GM20000 (cell line): Measurements from ENCODE around the gene ABCA13.

Experiments used
- DNase-seq: peaks from one replicate; pipeline ENCODE4 v3.0.0; 2012; ENCODE audit warnings: low spot score
- TF ChIP-seq, protein P1 (sequence below): IDR thresholded peaks from 2 replicates; pipeline ENCODE4 v1.5.1; 2012; ENCODE audit warnings: mild to moderate bottlenecking, control low read depth; ENCODE audit errors: extremely low read depth, missing control alignments

Gene ABCA13

DNA sequence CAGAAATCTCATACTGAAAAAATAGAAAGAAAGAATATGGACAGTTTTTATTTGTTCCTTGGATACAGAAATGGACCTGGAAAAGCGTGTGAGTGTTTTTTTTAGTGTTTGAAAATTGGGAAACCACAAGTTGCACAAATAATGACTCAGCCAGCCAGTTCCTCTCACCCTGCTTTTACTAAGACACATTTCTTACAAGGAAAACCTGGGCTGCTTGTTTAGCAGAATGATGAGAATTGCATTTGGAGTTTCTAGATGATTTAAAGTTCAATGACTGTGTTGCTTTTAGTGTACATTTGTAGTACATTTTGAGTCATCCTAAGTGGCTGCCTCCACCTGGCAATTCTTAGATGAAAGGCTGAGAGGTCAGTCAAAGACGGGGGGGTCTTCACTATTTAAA is 218.7 kb downstream of the ABCA13 start:
- TF ChIP-seq, protein P1, sequence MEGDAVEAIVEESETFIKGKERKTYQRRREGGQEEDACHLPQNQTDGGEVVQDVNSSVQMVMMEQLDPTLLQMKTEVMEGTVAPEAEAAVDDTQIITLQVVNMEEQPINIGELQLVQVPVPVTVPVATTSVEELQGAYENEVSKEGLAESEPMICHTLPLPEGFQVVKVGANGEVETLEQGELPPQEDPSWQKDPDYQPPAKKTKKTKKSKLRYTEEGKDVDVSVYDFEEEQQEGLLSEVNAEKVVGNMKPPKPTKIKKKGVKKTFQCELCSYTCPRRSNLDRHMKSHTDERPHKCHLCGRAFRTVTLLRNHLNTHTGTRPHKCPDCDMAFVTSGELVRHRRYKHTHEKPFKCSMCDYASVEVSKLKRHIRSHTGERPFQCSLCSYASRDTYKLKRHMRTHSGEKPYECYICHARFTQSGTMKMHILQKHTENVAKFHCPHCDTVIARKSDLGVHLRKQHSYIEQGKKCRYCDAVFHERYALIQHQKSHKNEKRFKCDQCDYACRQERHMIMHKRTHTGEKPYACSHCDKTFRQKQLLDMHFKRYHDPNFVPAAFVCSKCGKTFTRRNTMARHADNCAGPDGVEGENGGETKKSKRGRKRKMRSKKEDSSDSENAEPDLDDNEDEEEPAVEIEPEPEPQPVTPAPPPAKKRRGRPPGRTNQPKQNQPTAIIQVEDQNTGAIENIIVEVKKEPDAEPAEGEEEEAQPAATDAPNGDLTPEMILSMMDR, result no peak
- DNase-seq, result no peak

- no peak for DNase-seq
- TF ChIP-seq, protein P1, result no peak
Observed at GRCh38 chr7:48390388-48391327, 219.4 kb downstream of the ABCA13 start.

DNA sequence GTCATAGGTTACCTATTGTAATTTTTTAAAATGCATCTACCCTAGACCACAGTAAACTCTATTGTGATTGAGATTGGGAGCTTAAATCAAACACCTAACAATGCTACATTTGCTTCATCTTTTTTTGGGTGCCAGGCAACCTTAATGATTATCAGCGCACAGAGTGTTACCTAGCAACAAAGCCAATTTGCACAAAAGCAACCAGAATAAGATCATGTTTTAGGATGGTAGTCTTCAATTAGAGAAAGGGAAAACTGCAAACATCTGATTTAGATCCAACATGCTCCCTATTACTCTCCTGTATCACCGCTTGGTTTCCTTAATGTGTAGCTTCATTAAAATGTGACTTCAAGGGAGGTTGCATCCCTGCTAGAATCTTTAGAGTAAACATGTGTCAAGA is 226.9 kb downstream of the ABCA13 start:
- DNase-seq, result no peak
- TF ChIP-seq, protein P1, result no peak

DNA sequence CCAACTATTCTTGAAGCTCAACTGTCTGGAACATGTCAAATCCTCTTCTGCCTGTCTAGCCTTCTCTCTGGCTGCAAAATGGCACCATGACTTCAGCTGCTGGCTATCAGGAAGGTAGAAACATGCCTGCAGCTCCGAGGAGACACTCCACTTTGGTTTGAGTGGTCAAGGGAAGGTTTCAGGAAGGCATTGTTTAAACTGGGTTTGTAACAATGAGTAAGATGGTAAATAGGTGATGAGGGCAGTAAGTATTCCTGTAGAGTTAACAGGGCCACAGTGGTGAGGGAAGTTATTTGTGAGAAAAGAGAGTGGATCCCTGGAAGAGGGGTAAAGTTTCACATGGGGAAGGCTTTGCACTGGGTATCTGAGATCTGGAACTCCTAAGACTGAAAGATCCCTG is 231.5 kb downstream of the ABCA13 start:
- TF ChIP-seq, protein P1, result no peak
- DNase-seq, result no peak

GRCh38 chr7:48408731-48409130 is 237.5 kb downstream of the ABCA13 start:
- DNase-seq, result no peak
- TF ChIP-seq, protein P1, result no peak

DNA sequence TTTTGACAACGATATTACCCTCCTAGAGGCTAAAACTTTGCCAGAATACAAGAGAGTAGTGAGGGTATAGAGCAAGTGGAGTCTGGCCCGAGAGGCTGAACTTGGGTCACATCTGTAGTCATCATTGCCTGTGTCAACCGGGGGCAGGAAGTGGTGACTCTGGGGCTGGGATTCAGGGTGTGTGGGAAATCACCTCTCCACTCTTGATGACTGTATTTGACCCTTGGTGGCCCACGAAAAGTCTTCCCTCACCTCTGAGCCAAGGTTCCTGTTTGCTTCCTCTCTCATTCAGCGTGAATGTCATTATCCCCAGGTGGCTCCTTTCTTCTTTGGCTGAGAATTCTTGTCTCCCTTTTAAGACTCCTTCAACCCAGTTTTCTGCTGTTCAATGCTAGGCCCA is 240.4 kb downstream of the ABCA13 start:
- no peak for DNase-seq

DNA sequence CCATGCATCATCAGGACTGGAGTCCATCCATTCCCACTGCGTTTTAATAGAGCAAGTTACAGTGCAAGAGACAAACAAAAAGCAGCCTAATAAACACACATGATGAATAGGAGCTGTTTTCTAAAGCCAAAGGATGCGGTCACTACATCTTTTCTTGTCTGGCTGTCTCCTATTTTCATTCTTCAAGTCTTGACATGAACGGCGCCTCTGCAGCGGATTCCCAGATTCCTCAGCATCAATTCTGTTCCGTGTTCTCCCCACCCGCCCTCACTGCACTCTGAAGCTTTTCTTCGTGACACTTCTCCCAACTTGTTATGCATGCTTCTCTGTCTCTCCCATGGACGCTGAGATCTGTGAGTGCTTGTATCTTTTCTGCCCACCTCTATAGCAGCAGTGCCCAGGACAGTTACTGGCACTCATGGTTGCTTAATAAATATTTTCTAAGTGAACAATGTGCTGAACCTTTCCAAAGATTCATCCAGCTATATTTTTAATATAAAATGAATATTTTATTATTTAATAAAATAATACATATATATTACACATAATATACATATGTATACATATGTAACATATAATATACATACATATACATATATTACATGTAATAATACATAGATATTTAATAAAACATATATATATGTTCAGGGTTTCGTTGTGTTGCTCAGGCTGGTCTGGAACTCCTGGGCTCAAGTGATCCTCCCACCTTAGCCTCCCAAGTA is 242.9 kb downstream of the ABCA13 start:
- DNase-seq, result no peak
- TF ChIP-seq, protein P1, result no peak

More for the DNA sequence above, 240.4 kb downstream of the ABCA13 start:
- TF ChIP-seq, protein P1, result no peak
